K562 (cell line): Measurements from ENCODE around the gene ELMO3. TPM values are rescaled to one million over a fixed set of nuclear protein-coding genes. Genes with fewer than 3 reads are reported as not detected.

Source experiments
- ARID2 ChIP-seq: fragments of 450-650 bp; IDR thresholded peaks from 2 replicates; pipeline ENCODE4 v1.6.1; 2017; ENCODE audit warnings: antibody characterized with exemption, mild to moderate bottlenecking
- FOXJ2 ChIP-seq: fragments of 200-800 bp; sonication (Bioruptor generic); IDR thresholded peaks from 2 replicates; pipeline ENCODE4 v1.6.1; 2016; ENCODE audit warnings: missing genetic modification characterization, missing compliant biosample characterization
- HES1 ChIP-seq: fragments of 450-650 bp; IDR thresholded peaks from 2 replicates; pipeline ENCODE4 v1.6.1; 2016; ENCODE audit warnings: low read depth, mild to moderate bottlenecking, moderate library complexity
- L3MBTL2 ChIP-seq: fragments of 450-650 bp; IDR thresholded peaks from 2 replicates; pipeline ENCODE4 v1.6.1; 2016; ENCODE audit warnings: mild to moderate bottlenecking, moderate library complexity
- MLLT1 ChIP-seq, 2 experiments: fragments of 450-650 bp; IDR thresholded peaks; 2 replicates each; pipeline ENCODE4 v1.6.1; 2016
- MNT ChIP-seq, 2 experiments: fragments of 450-650 bp; conservative IDR thresholded peaks; 2 replicates each; pipeline ENCODE4 v1.6.1; 2017; ENCODE audit warnings: mild to moderate bottlenecking in 2 of 2, moderate library complexity in 2 of 2
- POLR2H ChIP-seq: IDR thresholded peaks from 2 replicates; pipeline ENCODE4 v1.6.1; 2016; ENCODE audit warnings: missing genetic modification characterization, low read depth, mild to moderate bottlenecking, control low read depth, missing compliant biosample characterization, moderate library complexity
- SREBF1 ChIP-seq: fragments of 150-350 bp; IDR thresholded peaks from 2 replicates; pipeline ENCODE4 v1.6.1; 2014; ENCODE audit warnings: antibody characterized with exemption, low read depth, low read length, borderline replicate concordance
- SRSF3 ChIP-seq: fragments of 200-400 bp; formaldehyde crosslinking; IDR thresholded peaks from 2 replicates; pipeline ENCODE4 v1.6.1; 2016; ENCODE audit warnings: mild to moderate bottlenecking, low read length, moderate library complexity; ENCODE audit not compliant: insufficient read depth
- TAF1 ChIP-seq: IDR thresholded peaks from 2 replicates; pipeline ENCODE4 v1.6.1; 2011; ENCODE audit warnings: mild to moderate bottlenecking, low read length, moderate library complexity; ENCODE audit not compliant: insufficient read depth, control insufficient read depth, severe bottlenecking; ENCODE audit errors: extremely low read depth
- TCF3 ChIP-seq: sonication (generic); formaldehyde crosslinking; IDR thresholded peaks from 2 replicates; pipeline ENCODE4 v1.4.0; 2020; ENCODE audit warnings: mild to moderate bottlenecking, missing genetic modification reagents
- ZNF232 ChIP-seq: sonication (generic); formaldehyde crosslinking; IDR thresholded peaks from 2 replicates; pipeline ENCODE4 v1.8.0; 2022; ENCODE audit warnings: mild to moderate bottlenecking, missing genetic modification reagents
- ZNF395 ChIP-seq: fragments of 200-800 bp; sonication (Bioruptor generic); IDR thresholded peaks from 2 replicates; pipeline ENCODE4 v1.6.1; 2017; ENCODE audit warnings: missing genetic modification characterization, missing compliant biosample characterization
- ZNF445 ChIP-seq: fragments of 250-450 bp; sonication (Bioruptor Pico); IDR thresholded peaks from 2 replicates; pipeline ENCODE4 v1.4.0; 2020; ENCODE audit warnings: low read depth, mild to moderate bottlenecking, moderate library complexity
- polyA plus RNA-seq, 8 experiments: library from polyadenylated mRNA; depleted of rRNA in 4 of 8; stranded (reverse) in 5 of 8; unstranded in 3 of 8; fragments of >200 nt; fragmentation: Nextera tagmentation in 2 of 8; fragmentation: Illumina TruSeq in 1 of 8; extraction: Ambion mirVana in 2 of 8; extraction: Trizol in 1 of 8; gene quantifications; 2 replicates each; pipeline versions ENCODE4 v1.2.1 to v1.2.3, GENCODE V29; 2011 to 2014; ENCODE audit warnings: inconsistent platforms in 1 of 8, missing spikeins in 1 of 8
- total RNA-seq, 7 experiments: library from RNA; depleted of rRNA in 6 of 7; stranded (reverse); fragments of >200 nt in 6 of 7; fragmentation: Illumina TruSeq in 2 of 7; extraction: Trizol in 2 of 7; gene quantifications; 2 replicates each; pipeline versions ENCODE4 v1.2.1 to v1.2.3, GENCODE V29; 2011 to 2021; ENCODE audit warnings: low replicate concordance in 1 of 7
- TF ChIP-seq, protein P1 (sequence below): fragments of 450-650 bp; formaldehyde crosslinking; IDR thresholded peaks from 2 replicates; pipeline ENCODE4 v1.4.0; 2020; ENCODE audit warnings: mild to moderate bottlenecking, mixed read lengths
- TF ChIP-seq, protein P2 (sequence below): sonication (generic); formaldehyde crosslinking; IDR thresholded peaks from 2 replicates; pipeline ENCODE4 v1.8.1; 2022; ENCODE audit warnings: missing genetic modification reagents

The ELMO3 gene
- total and polyA plus RNA-seq, 9 of the 15 experiments (the other 6 are each of a cell fraction or from before 2014, with no cell fraction given): 0.04 to 5.1 (median 1.5) TPM

DNA sequence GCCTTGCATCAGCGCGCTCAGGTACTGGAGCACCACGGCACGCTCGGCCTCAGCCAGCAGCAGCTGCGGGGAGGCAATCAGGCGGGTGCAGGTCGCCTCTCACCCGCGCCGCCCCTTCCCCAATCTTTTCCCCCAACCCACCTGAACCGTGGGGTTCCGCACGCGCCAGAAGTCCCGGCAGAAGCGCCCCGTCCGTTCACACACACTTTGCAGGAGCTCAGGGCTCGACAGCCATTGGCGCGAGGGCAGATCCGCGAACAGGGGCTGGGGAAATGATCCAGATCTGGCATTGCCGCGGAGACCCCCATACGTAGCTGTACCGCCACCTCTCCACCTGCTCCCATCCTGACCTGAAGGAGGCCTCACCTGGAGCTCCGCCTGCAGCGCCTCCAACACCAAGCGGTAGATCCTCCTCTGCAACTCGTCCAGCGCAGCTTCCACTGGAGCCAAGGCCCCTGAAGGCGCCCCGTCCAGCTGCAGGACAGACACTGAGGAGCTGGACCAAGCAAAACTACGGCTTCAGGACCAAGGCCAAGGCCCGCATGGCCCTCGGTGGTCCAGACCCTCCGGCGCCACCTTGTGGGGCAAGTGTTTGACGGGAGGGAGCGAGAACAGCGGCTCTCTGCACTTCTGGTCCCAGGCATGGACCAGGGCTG, 13.8 kb upstream of the ELMO3 start (continued):
- TF ChIP-seq SREBF1 (no peak), MLLT1 (IDR thresholded peaks at IDR 0.05) (0 out of 4 replicates have a peak, but pooled peaks of 1 of the 2 experiments have one; percentile 56), ZNF232 (CRISPR knock-in tag) (peak; percentile 85; the same call in 1 of the 2 replicates), FOXJ2 (tag) (no peak), ZNF395 (CRISPR knock-in tag) (0 out of 2 replicates have a peak, but pooled peaks have one; percentile 44), POLR2H (no peak), TAF1 (no peak), ZNF445 (CRISPR knock-in tag) (no peak), SRSF3 (no peak), TCF3 (CRISPR knock-in tag) (peak; percentile 53; the same call in 1 of the 2 replicates), ARID2 (peak; percentile 97), MNT (conservative IDR thresholded peaks at IDR 0.05) (peak; percentile 82 to 94), L3MBTL2 (peak; percentile 38; the same call in 1 of the 2 replicates), HES1 (no peak)
- TF ChIP-seq, protein P1, sequence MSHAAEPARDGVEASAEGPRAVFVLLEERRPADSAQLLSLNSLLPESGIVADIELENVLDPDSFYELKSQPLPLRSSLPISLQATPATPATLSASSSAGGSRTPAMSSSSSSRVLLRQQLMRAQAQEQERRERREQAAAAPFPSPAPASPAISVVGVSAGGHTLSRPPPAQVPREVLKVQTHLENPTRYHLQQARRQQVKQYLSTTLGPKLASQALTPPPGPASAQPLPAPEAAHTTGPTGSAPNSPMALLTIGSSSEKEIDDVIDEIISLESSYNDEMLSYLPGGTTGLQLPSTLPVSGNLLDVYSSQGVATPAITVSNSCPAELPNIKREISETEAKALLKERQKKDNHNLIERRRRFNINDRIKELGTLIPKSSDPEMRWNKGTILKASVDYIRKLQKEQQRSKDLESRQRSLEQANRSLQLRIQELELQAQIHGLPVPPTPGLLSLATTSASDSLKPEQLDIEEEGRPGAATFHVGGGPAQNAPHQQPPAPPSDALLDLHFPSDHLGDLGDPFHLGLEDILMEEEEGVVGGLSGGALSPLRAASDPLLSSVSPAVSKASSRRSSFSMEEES (CRISPR knock-in tag): no peak
- TF ChIP-seq, protein P2, sequence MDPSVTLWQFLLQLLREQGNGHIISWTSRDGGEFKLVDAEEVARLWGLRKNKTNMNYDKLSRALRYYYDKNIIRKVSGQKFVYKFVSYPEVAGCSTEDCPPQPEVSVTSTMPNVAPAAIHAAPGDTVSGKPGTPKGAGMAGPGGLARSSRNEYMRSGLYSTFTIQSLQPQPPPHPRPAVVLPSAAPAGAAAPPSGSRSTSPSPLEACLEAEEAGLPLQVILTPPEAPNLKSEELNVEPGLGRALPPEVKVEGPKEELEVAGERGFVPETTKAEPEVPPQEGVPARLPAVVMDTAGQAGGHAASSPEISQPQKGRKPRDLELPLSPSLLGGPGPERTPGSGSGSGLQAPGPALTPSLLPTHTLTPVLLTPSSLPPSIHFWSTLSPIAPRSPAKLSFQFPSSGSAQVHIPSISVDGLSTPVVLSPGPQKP (CRISPR knock-in tag): no peak
